Hepatocyte (in vitro differentiated cells): Measurements from ENCODE around the gene NUAK1. TPM values are rescaled to one million over a fixed set of nuclear protein-coding genes. Genes with fewer than 3 reads are reported as not detected.

Source experiments
- DNase-seq: peaks from one replicate; pipeline ENCODE4 v3.0.0-alpha.2; 2016; ENCODE audit warnings: low spot score
- H2AFZ ChIP-seq: fragments of 200-600 bp; sonication (generic); 2 replicates; pipeline ENCODE4 v1.6.0; 2016; ENCODE audit warnings: antibody characterized with exemption, mild to moderate bottlenecking
- H3K27ac ChIP-seq: fragments of 200-600 bp; sonication (generic); 2 replicates; pipeline ENCODE4 v1.5.1; 2016; ENCODE audit warnings: mild to moderate bottlenecking
- H3K27me3 ChIP-seq: fragments of 200-600 bp; sonication (generic); 2 replicates; pipeline ENCODE4 v1.6.1; 2016
- H3K36me3 ChIP-seq: fragments of 200-600 bp; sonication (generic); replicated peaks from 2 replicates; pipeline ENCODE4 v1.5.1; 2016; ENCODE audit warnings: low read depth; ENCODE audit not compliant: insufficient read depth
- H3K4me1 ChIP-seq: fragments of 200-600 bp; sonication (generic); 2 replicates; pipeline ENCODE4 v1.5.1; 2016; ENCODE audit warnings: mild to moderate bottlenecking, moderate library complexity; ENCODE audit not compliant: insufficient read depth
- H3K4me2 ChIP-seq: fragments of 200-600 bp; sonication (generic); 2 replicates; pipeline ENCODE4 v1.6.0; 2016
- H3K4me3 ChIP-seq: fragments of 200-600 bp; sonication (generic); 2 replicates; pipeline ENCODE4 v1.5.1; 2016; ENCODE audit warnings: mild to moderate bottlenecking
- H3K79me2 ChIP-seq: fragments of 200-600 bp; sonication (generic); 2 replicates; pipeline ENCODE4 v1.6.0; 2017; ENCODE audit warnings: mild to moderate bottlenecking
- H3K9me2 ChIP-seq: fragments of 200-600 bp; sonication (generic); replicated peaks from 2 replicates; pipeline ENCODE4 v1.6.0; 2017; ENCODE audit warnings: mild to moderate bottlenecking; ENCODE audit not compliant: insufficient read depth
- H3K9me3 ChIP-seq: fragments of 200-600 bp; sonication (generic); 2 replicates; pipeline ENCODE4 v1.5.1; 2016; ENCODE audit warnings: low read depth, mild to moderate bottlenecking
- H4K20me1 ChIP-seq: fragments of 200-600 bp; sonication (generic); 2 replicates; pipeline ENCODE4 v1.6.0; 2016; ENCODE audit warnings: mild to moderate bottlenecking; ENCODE audit not compliant: insufficient read depth, poor library complexity, severe bottlenecking
- CTCF ChIP-seq: fragments of 200-600 bp; sonication (generic); IDR thresholded peaks from 2 replicates; pipeline ENCODE4 v1.5.1; 2016; ENCODE audit warnings: antibody characterized with exemption, mild to moderate bottlenecking; ENCODE audit not compliant: poor library complexity
- EZH2 ChIP-seq: fragments of 200-600 bp; sonication (generic); IDR thresholded peaks from 2 replicates; pipeline ENCODE4 v1.6.1; 2016; ENCODE audit warnings: antibody characterized with exemption, mild to moderate bottlenecking, borderline replicate concordance
- EZH2phosphoT487 ChIP-seq: fragments of 200-600 bp; sonication (generic); IDR thresholded peaks from one replicate; pipeline ENCODE4 v1.6.1; 2018; ENCODE audit warnings: antibody characterized with exemption, mild to moderate bottlenecking, low read depth, moderate library complexity; ENCODE audit not compliant: unreplicated experiment, severe bottlenecking
- WGBS: methylation state at CpG from one replicate; pipeline ENCODE4 v1.1.6; 2016; ENCODE audit warnings: low lambda C conversion rate; ENCODE audit errors: missing lambda C conversion rate; 5-methylcytosine and 5-hydroxymethylcytosine counted together
- polyA plus RNA-seq: library from polyadenylated mRNA; unstranded; fragments of >200 nt; fragmentation: Nextera tagmentation; extraction: Ambion mirVana; gene quantifications from 2 replicates; pipeline ENCODE4 v1.2.1, GENCODE V29; 2016
- total RNA-seq: library from RNA; depleted of rRNA; stranded (reverse); fragments of >200 nt; gene quantifications from 2 replicates; pipeline ENCODE4 v1.2.3, GENCODE V29; 2014

Gene NUAK1
- total and polyA plus RNA-seq, 2 experiments from 2014 or later: 3.5 to 13.0 TPM

GRCh38 chr12:106040521-106040920, 98.2 kb downstream of the NUAK1 start:
- Histone ChIP-seq H3K4me1 (no peaks in the 10 kb centered on the region), H2AFZ (no peak overlapping the region), H4K20me1 (no peaks in the 10 kb centered on the region), H3K4me3 (no peak overlapping the region), H3K27ac (no peak overlapping the region), H3K79me2 (no peaks in the 10 kb centered on the region), H3K9me3 (no peaks in the 10 kb centered on the region), H3K4me2 (no peak overlapping the region), H3K9me2 (no peaks in the 10 kb centered on the region), H3K27me3 (no peaks in the 10 kb centered on the region), H3K36me3 (no peaks in the 10 kb centered on the region)
- WGBS: 91% methylated on average over 7 of the region's 7 CpGs
- TF ChIP-seq EZH2phosphoT487: no peak
- TF ChIP-seq EZH2: no peak
- TF ChIP-seq CTCF: no peak
- DNase-seq: no peak

GRCh38 chr12:106039646-106040404, 98.9 kb downstream of the NUAK1 start:
- Histone ChIP-seq H3K9me2 (no peaks in the 10 kb centered on the region), H3K4me2 (no peak overlapping the region)

GRCh38 chr12:106039242-106039641, 99.5 kb downstream of the NUAK1 start:
- 98% methylated on average over 6 of the region's 6 CpGs for WGBS
- Histone ChIP-seq H2AFZ (no peak overlapping the region), H3K4me1 (no peaks in the 10 kb centered on the region), H3K27me3 (no peaks in the 10 kb centered on the region), H3K9me3 (no peaks in the 10 kb centered on the region), H3K79me2 (no peaks in the 10 kb centered on the region), H3K36me3 (no peaks in the 10 kb centered on the region), H4K20me1 (no peaks in the 10 kb centered on the region), H3K4me2 (no peak overlapping the region), H3K27ac (no peak overlapping the region), H3K4me3 (no peak overlapping the region), H3K9me2 (no peaks in the 10 kb centered on the region)
- DNase-seq: no peak
- TF ChIP-seq EZH2 (no peak), CTCF (no peak), EZH2phosphoT487 (no peak)

More at GRCh38 chr12:106039646-106040404, 98.9 kb downstream of the NUAK1 start:
- Histone ChIP-seq H3K9me3 (no peaks in the 10 kb centered on the region), H3K36me3 (no peaks in the 10 kb centered on the region), H2AFZ (no peak overlapping the region), H3K4me1 (no peaks in the 10 kb centered on the region), H4K20me1 (no peaks in the 10 kb centered on the region), H3K27ac (no peak overlapping the region), H3K27me3 (no peaks in the 10 kb centered on the region), H3K4me3 (no peak overlapping the region), H3K79me2 (no peaks in the 10 kb centered on the region)
- DNase-seq: no peak
- 97% methylated on average over 2 of the region's 2 CpGs for WGBS
- no peak for TF ChIP-seq EZH2
- TF ChIP-seq CTCF: no peak
- TF ChIP-seq EZH2phosphoT487: no peak
